HepG2 (cell line): Measurements from ENCODE around the gene CLCN2. TPM values are rescaled to one million over a fixed set of nuclear protein-coding genes. Genes with fewer than 3 reads are reported as not detected.
A peak's percentile ranks its signal among the peaks of the same experiment; 100 is the strongest.

Source experiments
- ATAC-seq: fragments of 200-7000 bp; cut with Tn5 transposase; 3 replicates; pipeline ENCODE4 v1.9.1; 2020; ENCODE audit warnings: mild to moderate bottlenecking, moderate library complexity
- BruUV-seq: library from RNA; stranded (reverse); fragments of 400-500 nt; replicated peaks from 2 replicates; lab custom pipeline; 2021; lab: Mats Ljungman, UMichigan
- CTCF ChIA-PET: fragments of 300-600 bp; formaldehyde crosslinking; extraction: SDS; loops from one replicate; lab custom pipeline; 2021; ENCODE audit warnings: low total read pairs, inconsistent platforms, low intra/inter-chr PET ratio; lab: Yijun Ruan, JAX
- POLR2A ChIA-PET: fragments of 350-600 bp; sonication (Branson Sonifier 250); formaldehyde crosslinking; loops from one replicate; lab custom pipeline; 2020; ENCODE audit warnings: antibody characterized with exemption, inconsistent platforms; lab: Yijun Ruan, JAX
- DNase-seq: peaks from one replicate; pipeline ENCODE4 v3.0.0-alpha.2; 2015; ENCODE audit warnings: low spot score
- FAIRE-seq: peaks from 3 replicates; lab custom pipeline; 2011; peaks lifted over from hg19 to GRCh38; lab: Jason Lieb, UNC
- H2AFZ ChIP-seq: one replicate; pipeline ENCODE4 v1.6.1; 2011; ENCODE audit warnings: low read length, inconsistent platforms
- H3K27ac ChIP-seq: fragments of 300-600 bp; 3 replicates; pipeline ENCODE4 v1.8.0; 2011; ENCODE audit warnings: mixed run types, mild to moderate bottlenecking, mixed read lengths, low read length, inconsistent platforms; ENCODE audit not compliant: insufficient read depth; ENCODE audit errors: extremely low read length
- H3K27me3 ChIP-seq, 2 experiments: fragments of 200-600 bp in 1 of 2; 2 replicates in 1 of 2; 3 replicates in 1 of 2; pipeline versions ENCODE4 v1.6.0 to v1.8.0; 2011; ENCODE audit warnings: low read length in 2 of 2, mild to moderate bottlenecking in 2 of 2, moderate library complexity in 2 of 2, inconsistent platforms in 1 of 2; ENCODE audit not compliant: insufficient read depth in 2 of 2, control insufficient read depth in 1 of 2
- H3K36me3 ChIP-seq, 2 experiments: fragments of 200-600 bp in 1 of 2; replicated peaks in 1 of 2; 2 replicates in 1 of 2; 3 replicates in 1 of 2; pipeline versions ENCODE4 v1.5.1 to v1.8.0; 2011; ENCODE audit warnings: low read length in 2 of 2, inconsistent platforms in 1 of 2; ENCODE audit not compliant: insufficient read depth in 2 of 2, control insufficient read depth in 1 of 2
- H3K4me1 ChIP-seq: 2 replicates; pipeline ENCODE4 v1.5.1; 2012; ENCODE audit warnings: low read length, inconsistent platforms; ENCODE audit not compliant: insufficient read depth
- H3K4me2 ChIP-seq: 2 replicates; pipeline ENCODE4 v1.6.0; 2011; ENCODE audit warnings: low read depth, low read length, inconsistent platforms
- H3K4me3 ChIP-seq, 3 experiments: fragments of 200-600 bp in 1 of 3; sonication (generic), shearing (Covaris generic) in 1 of 3; replicated peaks in 1 of 3; 2 replicates each; pipeline ENCODE4 v1.5.1; 2011 to 2016; ENCODE audit warnings: low read length in 3 of 3, inconsistent platforms in 2 of 3, low read depth in 2 of 3, mild to moderate bottlenecking in 2 of 3, control low read depth in 1 of 3, mixed read lengths in 1 of 3; ENCODE audit not compliant: insufficient read depth in 1 of 3
- H3K79me2 ChIP-seq: one replicate; pipeline ENCODE4 v1.6.1; 2011; ENCODE audit warnings: low read length, inconsistent platforms; ENCODE audit not compliant: insufficient read depth
- H3K9ac ChIP-seq: 2 replicates; pipeline ENCODE4 v1.6.0; 2011; ENCODE audit warnings: mild to moderate bottlenecking, low read depth, low read length, inconsistent platforms; ENCODE audit not compliant: insufficient read depth
- H3K9me3 ChIP-seq: 2 replicates; pipeline ENCODE4 v1.5.1; 2012; ENCODE audit warnings: mild to moderate bottlenecking, low read length
- H4K20me1 ChIP-seq: 2 replicates; pipeline ENCODE4 v1.6.0; 2011; ENCODE audit warnings: inconsistent platforms, mild to moderate bottlenecking, low read length, moderate library complexity; ENCODE audit not compliant: insufficient read depth
- AHDC1 ChIP-seq: sonication (generic); formaldehyde crosslinking; IDR thresholded peaks from 2 replicates; pipeline ENCODE4 v1.5.1; 2020; ENCODE audit warnings: mild to moderate bottlenecking, missing genetic modification reagents, borderline replicate concordance
- DNMT3B ChIP-seq: conservative IDR thresholded peaks from 2 replicates; pipeline ENCODE4 v1.6.1; 2016; ENCODE audit warnings: missing biosample characterization, control low read depth
- ETV5 ChIP-seq: IDR thresholded peaks from 2 replicates; pipeline ENCODE4 v1.6.1; 2018; ENCODE audit warnings: missing biosample characterization, missing genetic modification reagents, inconsistent platforms, borderline replicate concordance
- GABPA ChIP-seq, 2 experiments: IDR thresholded peaks; 2 replicates each; pipeline ENCODE4 v1.6.1; 2011 to 2016; ENCODE audit warnings: low read depth in 2 of 2, low read length in 1 of 2, missing biosample characterization in 1 of 2, missing genetic modification characterization in 1 of 2
- MTERF4 ChIP-seq: sonication (generic); formaldehyde crosslinking; IDR thresholded peaks from 2 replicates; pipeline ENCODE4 v1.8.0; 2023; ENCODE audit warnings: mild to moderate bottlenecking, missing genetic modification reagents
- YEATS4 ChIP-seq: sonication (generic); formaldehyde crosslinking; IDR thresholded peaks from 2 replicates; pipeline ENCODE4 v1.4.0; 2020; ENCODE audit warnings: missing genetic modification reagents, borderline replicate concordance
- ZNF646 ChIP-seq: sonication (generic); formaldehyde crosslinking; IDR thresholded peaks from 2 replicates; pipeline ENCODE4 v1.9.0; 2021; ENCODE audit warnings: mild to moderate bottlenecking, missing genetic modification reagents
- WGBS: methylation state at CpG from one replicate; pipeline ENCODE4 v1.1.6; 2017; ENCODE audit warnings: low lambda C conversion rate; 5-methylcytosine and 5-hydroxymethylcytosine counted together
- in situ Hi-C: cut with HindIII; loops from 2 replicates; pipeline ENCODE4 v1.10.0; 2017; ENCODE audit warnings: low pct_unique_long_range_greater_than_20kb; ENCODE audit not compliant: extremely low pct_ligation_motif_present
- intact Hi-C: fragments of 100-400 bp; cut with micrococcal nuclease; formaldehyde crosslinking; loops from one replicate; pipeline ENCODE4 v1.10.0; 2022; ENCODE audit not compliant: unreplicated experiment
- polyA plus RNA-seq, 8 experiments: library from polyadenylated mRNA; depleted of rRNA in 3 of 8; stranded (reverse) in 7 of 8; unstranded in 1 of 8; fragments of >200 nt; fragmentation: Illumina TruSeq in 4 of 8; extraction: Trizol in 4 of 8; gene quantifications; 2 replicates each; pipeline versions ENCODE4 v1.2.1 to v1.2.3, GENCODE V29; 2011 to 2016; ENCODE audit warnings: low read depth in 4 of 8, missing spikeins in 1 of 8, mixed read lengths in 1 of 8; ENCODE audit not compliant: insufficient read depth in 1 of 8
- total RNA-seq, 5 experiments: library from RNA; depleted of rRNA; stranded (reverse); fragments of >200 nt; fragmentation: Illumina TruSeq; extraction: Trizol; gene quantifications; 2 replicates each; pipeline ENCODE4 v1.2.3, GENCODE V29; 2016; ENCODE audit warnings: low read depth in 1 of 5

Gene CLCN2
- total and polyA plus RNA-seq, 2 of the 13 experiments (the other 11 are each of a cell fraction or from before 2014, with no cell fraction given) = 11.4 to 13.5 TPM

GRCh38 chr3:184377374-184377773 is 16.0 kb upstream of the CLCN2 start:
- Histone ChIP-seq H2AFZ (no peak overlapping the region), H3K27ac (peak overlapping the region; percentile 90), H3K36me3 (peaks cover 11 to 34% of the 10 kb centered on the region in 2 experiments), H3K4me2 (peak overlapping the region; percentile 97), H3K9me3 (no peaks in the 10 kb centered on the region), H3K27me3 (no peaks in the 10 kb centered on the region; a peak in 1 of 5 replicates), H3K79me2 (peaks cover 25% of the 10 kb centered on the region), H3K4me3 (peak overlapping the region; percentile 79 to 90 (median 90)), H3K4me1 (peaks cover 27% of the 10 kb centered on the region), H3K9ac (peak overlapping the region; percentile 83), H4K20me1 (0 out of 2 replicates have a peak, but pooled peaks cover 3% of the 10 kb centered on the region)
- in situ Hi-C loops = loop anchor here (10.0 kb wide), 2 partner anchors 87 to 137 kb away; no protein-coding TSS in a partner anchor
- BruUV-seq = no TSS peak
- 10% methylated on average over 5 of the region's 5 CpGs for WGBS
- DNase-seq (peak; percentile 23), FAIRE-seq (no peak), ATAC-seq (no peak)
- ChIA-PET POLR2A (interaction anchor here (0.8 to 2.4 kb wide), 10 partner anchors 9 to 136 kb away, joined by 3 to 15 read pairs (median 4); partner anchors contain the start of genes CLCN2 and POLR2H), CTCF (no interaction called here)
- intact Hi-C loops = no loop called here
- TF ChIP-seq MTERF4 (CRISPR knock-in tag) (0 out of 2 replicates have a peak, but pooled peaks have one; percentile 4), AHDC1 (CRISPR knock-in tag) (no peak), YEATS4 (CRISPR knock-in tag) (no peak), ETV5 (CRISPR knock-in tag) (peak; percentile 48), DNMT3B (0 out of 2 replicates have a peak, but pooled peaks have one; percentile 13), GABPA (IDR thresholded peaks at IDR 0.05; ENCODE audit: low read depth, low read length) (0 out of 2 replicates have a peak, but pooled peaks have one; percentile 15), GABPA (CRISPR knock-in tag; IDR thresholded peaks at IDR 0.05; ENCODE audit: low read depth) (no peak), ZNF646 (no peak)
